HepG2 (cell line): ENCODE measurements around the gene PPAN. TPM values are rescaled to one million over a fixed set of nuclear protein-coding genes. Genes with fewer than 3 reads are reported as not detected.

Experiments used
- AKAP8 ChIP-seq: sonication (generic); formaldehyde crosslinking; IDR thresholded peaks from 2 replicates; pipeline ENCODE4 v1.5.1; 2020; ENCODE audit warnings: mild to moderate bottlenecking, missing genetic modification reagents
- BCLAF1 ChIP-seq: fragments of 450-650 bp; IDR thresholded peaks from 2 replicates; pipeline ENCODE4 v1.6.1; 2017; ENCODE audit warnings: mild to moderate bottlenecking
- EZH2 ChIP-seq: conservative IDR thresholded peaks from 2 replicates; pipeline ENCODE4 v1.6.1; 2012; ENCODE audit warnings: mild to moderate bottlenecking, low read depth, low read length, moderate library complexity
- HOXA9 ChIP-seq: sonication (generic); formaldehyde crosslinking; IDR thresholded peaks from 2 replicates; pipeline ENCODE4 v1.8.1; 2022; ENCODE audit warnings: missing genetic modification reagents, mild to moderate bottlenecking, moderate library complexity, borderline replicate concordance
- PLRG1 ChIP-seq: fragments of 450-650 bp; conservative IDR thresholded peaks from 2 replicates; pipeline ENCODE4 v1.6.1; 2016
- SOX6 ChIP-seq, 2 experiments: fragments of 450-650 bp in 1 of 2; sonication (generic) in 1 of 2; formaldehyde crosslinking in 1 of 2; IDR thresholded peaks; 2 replicates each; pipeline versions ENCODE4 v1.4.0 to v1.6.1; 2017 to 2020; ENCODE audit warnings: antibody characterized with exemption in 1 of 2, mild to moderate bottlenecking in 1 of 2, missing genetic modification reagents in 1 of 2
- SRSF4 ChIP-seq: fragments of 200-400 bp; formaldehyde crosslinking; IDR thresholded peaks from one replicate; pipeline ENCODE4 v1.6.1; 2018; ENCODE audit warnings: mild to moderate bottlenecking, low read depth, low read length, moderate library complexity; ENCODE audit not compliant: poor library complexity, severe bottlenecking
- ZKSCAN5 ChIP-seq: sonication (generic); formaldehyde crosslinking; IDR thresholded peaks from 2 replicates; pipeline ENCODE4 v1.5.1; 2020; ENCODE audit warnings: mild to moderate bottlenecking, missing genetic modification reagents
- ZNF264 ChIP-seq: sonication (generic); formaldehyde crosslinking; IDR thresholded peaks from 2 replicates; pipeline ENCODE4 v1.4.0; 2020; ENCODE audit warnings: missing genetic modification reagents
- ZNF574 ChIP-seq: sonication (generic); formaldehyde crosslinking; IDR thresholded peaks from 2 replicates; pipeline ENCODE4 v1.4.0; 2020; ENCODE audit warnings: missing genetic modification reagents
- ZSCAN12 ChIP-seq: sonication (generic); formaldehyde crosslinking; IDR thresholded peaks from 2 replicates; pipeline ENCODE4 v1.9.0; 2021; ENCODE audit warnings: mild to moderate bottlenecking, missing genetic modification reagents
- ZSCAN29 ChIP-seq: sonication (generic); formaldehyde crosslinking; conservative IDR thresholded peaks from 2 replicates; pipeline ENCODE4 v1.4.0; 2020; ENCODE audit warnings: mild to moderate bottlenecking, missing genetic modification reagents
- polyA plus RNA-seq, 8 experiments: library from polyadenylated mRNA; depleted of rRNA in 3 of 8; stranded (reverse) in 7 of 8; unstranded in 1 of 8; fragments of >200 nt; fragmentation: Illumina TruSeq in 4 of 8; extraction: Trizol in 4 of 8; gene quantifications; 2 replicates each; pipeline versions ENCODE4 v1.2.1 to v1.2.3, GENCODE V29; 2011 to 2016; ENCODE audit warnings: low read depth in 4 of 8, missing spikeins in 1 of 8, mixed read lengths in 1 of 8; ENCODE audit not compliant: insufficient read depth in 1 of 8
- total RNA-seq, 5 experiments: library from RNA; depleted of rRNA; stranded (reverse); fragments of >200 nt; fragmentation: Illumina TruSeq; extraction: Trizol; gene quantifications; 2 replicates each; pipeline ENCODE4 v1.2.3, GENCODE V29; 2016; ENCODE audit warnings: low read depth in 1 of 5
- TF ChIP-seq, protein P1 (sequence below): sonication (generic); formaldehyde crosslinking; IDR thresholded peaks from 2 replicates; pipeline ENCODE4 v1.4.0; 2020; ENCODE audit warnings: missing genetic modification reagents; ENCODE audit errors: not compliant biosample characterization
- TF ChIP-seq, protein P2 (sequence below): sonication (generic); formaldehyde crosslinking; IDR thresholded peaks from 2 replicates; pipeline ENCODE4 v1.9.0; 2021; ENCODE audit warnings: missing genetic modification reagents, mild to moderate bottlenecking, borderline replicate concordance

PPAN gene
- total and polyA plus RNA-seq, 2 of the 13 experiments (the other 11 are each of a cell fraction or from before 2014, with no cell fraction given) = 36.2 to 41.9 TPM

GRCh38 chr19:10079031-10079453 lies 27.1 kb upstream of the PPAN start (continued):
- TF ChIP-seq ZNF574 (CRISPR knock-in tag) (peak; percentile 27; the same call in 1 of the 2 replicates), HOXA9 (CRISPR knock-in tag) (no peak), ZSCAN12 (CRISPR knock-in tag) (no peak), ZKSCAN5 (CRISPR knock-in tag) (no peak), SRSF4 (no peak), BCLAF1 (no peak), ZNF264 (CRISPR knock-in tag) (no peak), EZH2 (no peak), PLRG1 (no peak), AKAP8 (CRISPR knock-in tag) (no peak), SOX6 (IDR thresholded peaks at IDR 0.05) (no peak), SOX6 (CRISPR knock-in tag; IDR thresholded peaks at IDR 0.05) (peak; percentile 30; the same call in 1 of the 2 replicates), ZSCAN29 (no peak)
- TF ChIP-seq, protein P1, sequence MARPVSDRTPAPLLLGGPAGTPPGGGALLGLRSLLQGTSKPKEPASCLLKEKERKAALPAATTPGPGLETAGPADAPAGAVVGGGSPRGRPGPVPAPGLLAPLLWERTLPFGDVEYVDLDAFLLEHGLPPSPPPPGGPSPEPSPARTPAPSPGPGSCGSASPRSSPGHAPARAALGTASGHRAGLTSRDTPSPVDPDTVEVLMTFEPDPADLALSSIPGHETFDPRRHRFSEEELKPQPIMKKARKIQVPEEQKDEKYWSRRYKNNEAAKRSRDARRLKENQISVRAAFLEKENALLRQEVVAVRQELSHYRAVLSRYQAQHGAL (CRISPR knock-in tag) = no peak
- TF ChIP-seq, protein P2, sequence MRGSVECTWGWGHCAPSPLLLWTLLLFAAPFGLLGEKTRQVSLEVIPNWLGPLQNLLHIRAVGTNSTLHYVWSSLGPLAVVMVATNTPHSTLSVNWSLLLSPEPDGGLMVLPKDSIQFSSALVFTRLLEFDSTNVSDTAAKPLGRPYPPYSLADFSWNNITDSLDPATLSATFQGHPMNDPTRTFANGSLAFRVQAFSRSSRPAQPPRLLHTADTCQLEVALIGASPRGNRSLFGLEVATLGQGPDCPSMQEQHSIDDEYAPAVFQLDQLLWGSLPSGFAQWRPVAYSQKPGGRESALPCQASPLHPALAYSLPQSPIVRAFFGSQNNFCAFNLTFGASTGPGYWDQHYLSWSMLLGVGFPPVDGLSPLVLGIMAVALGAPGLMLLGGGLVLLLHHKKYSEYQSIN (CRISPR knock-in tag) = no peak
